ENCODE measurements around the gene CIDEB. TPM values are rescaled to one million over a fixed set of nuclear protein-coding genes. Genes with fewer than 3 reads are reported as not detected.

The CIDEB gene
- polyA plus RNA-seq, 3 donors, result 36.4 to 126 (median 63.8) TPM

DNA sequence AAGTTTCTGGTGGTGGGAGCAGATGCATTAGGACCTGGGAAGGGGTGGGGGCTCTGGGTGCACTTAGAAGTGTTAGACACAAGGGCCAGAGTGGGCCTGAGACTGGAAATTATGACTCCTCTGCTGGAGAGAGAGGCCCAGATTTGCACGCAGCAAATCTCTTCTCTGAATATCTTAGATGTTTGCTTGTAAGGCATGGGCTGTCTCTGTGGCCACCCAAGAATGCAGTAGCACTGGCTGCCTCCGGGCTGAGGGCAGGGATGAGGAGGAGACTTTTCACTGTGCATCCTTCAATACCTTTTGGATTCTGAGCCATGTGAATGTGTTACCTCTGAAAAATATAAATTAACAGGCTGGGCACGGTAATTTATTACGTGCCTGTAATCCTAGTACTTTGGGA is 22.4 kb downstream of the CIDEB start:
- intact Hi-C loops (cut with micrococcal nuclease), result no loop called here
- peaks cover 13% of the 10 kb centered on the region in 2 donors for H3K36me3 ChIP-seq (replicated peaks in 1 of 2; ENCODE audit: control insufficient read depth in 1 of 2, insufficient read depth in 2 of 2, low read length in 2 of 2)
- peaks cover 35% of the 10 kb centered on the region for H3K4me1 Mint-ChIP-seq
- H3K9ac ChIP-seq (ENCODE audit: insufficient read depth, low read length, poor library complexity, severe bottlenecking), result no peak overlapping the region
- peaks cover 20% of the 10 kb centered on the region for H3K79me2 ChIP-seq (ENCODE audit: insufficient read depth, low read length)
- H4K20me1 ChIP-seq (ENCODE audit: insufficient read depth, low read length), result no peaks in the 10 kb centered on the region
- peaks cover 21 to 24% of the 10 kb centered on the region in 2 donors for H3K36me3 Mint-ChIP-seq
- TF ChIP-seq, protein P1, sequence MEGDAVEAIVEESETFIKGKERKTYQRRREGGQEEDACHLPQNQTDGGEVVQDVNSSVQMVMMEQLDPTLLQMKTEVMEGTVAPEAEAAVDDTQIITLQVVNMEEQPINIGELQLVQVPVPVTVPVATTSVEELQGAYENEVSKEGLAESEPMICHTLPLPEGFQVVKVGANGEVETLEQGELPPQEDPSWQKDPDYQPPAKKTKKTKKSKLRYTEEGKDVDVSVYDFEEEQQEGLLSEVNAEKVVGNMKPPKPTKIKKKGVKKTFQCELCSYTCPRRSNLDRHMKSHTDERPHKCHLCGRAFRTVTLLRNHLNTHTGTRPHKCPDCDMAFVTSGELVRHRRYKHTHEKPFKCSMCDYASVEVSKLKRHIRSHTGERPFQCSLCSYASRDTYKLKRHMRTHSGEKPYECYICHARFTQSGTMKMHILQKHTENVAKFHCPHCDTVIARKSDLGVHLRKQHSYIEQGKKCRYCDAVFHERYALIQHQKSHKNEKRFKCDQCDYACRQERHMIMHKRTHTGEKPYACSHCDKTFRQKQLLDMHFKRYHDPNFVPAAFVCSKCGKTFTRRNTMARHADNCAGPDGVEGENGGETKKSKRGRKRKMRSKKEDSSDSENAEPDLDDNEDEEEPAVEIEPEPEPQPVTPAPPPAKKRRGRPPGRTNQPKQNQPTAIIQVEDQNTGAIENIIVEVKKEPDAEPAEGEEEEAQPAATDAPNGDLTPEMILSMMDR (IDR thresholded peaks at IDR 0.05), result no peak
- H3K27ac Mint-ChIP-seq, result peak overlapping the region in 1 of 7 donors; percentile 37
- H3K27ac ChIP-seq (ENCODE audit: low read depth in 1 of 2, low read length in 2 of 2), result no peak overlapping the region
- no peak overlapping the region for H3K4me2 ChIP-seq (replicated peaks; ENCODE audit: extremely low read depth, low read length, poor library complexity, severe bottlenecking)
- 100% methylated on average over 3 of the region's 4 CpGs for WGBS (ENCODE audit: insufficient coverage)
- no peaks in the 10 kb centered on the region for H3K9me3 ChIP-seq (replicated peaks in 1 of 2; ENCODE audit: control insufficient read depth in 1 of 2, insufficient read depth in 1 of 2, low read length in 2 of 2)
- peaks cover 0 to 3% (median 0%) of the 10 kb centered on the region in 7 donors for H3K9me3 Mint-ChIP-seq
- H3K27me3 ChIP-seq (ENCODE audit: control insufficient read depth in 2 of 2, insufficient read depth in 2 of 2, low read length in 2 of 2), result no peaks in the 10 kb centered on the region
- peaks cover 0 to 3% (median 1%) of the 10 kb centered on the region in 3 donors for H3K27me3 Mint-ChIP-seq (ENCODE audit: low read depth in 3 of 3)
- no peak overlapping the region for H3K4me3 Mint-ChIP-seq
- H2AFZ ChIP-seq (ENCODE audit: insufficient read depth, low read depth, low read length, poor library complexity, severe bottlenecking), result no peak overlapping the region
- DNase-seq, result no peak
- peaks cover 25 to 26% of the 10 kb centered on the region in 2 donors for H3K4me1 ChIP-seq (ENCODE audit: control insufficient read depth in 1 of 2, insufficient read depth in 2 of 2, low read length in 2 of 2)
- H3K4me3 ChIP-seq (replicated peaks in 1 of 3; ENCODE audit: low read depth in 2 of 3, low read length in 3 of 3), result no peak overlapping the region

GRCh38 chr14:24284501-24285035 is 23.2 kb downstream of the CIDEB start:
- no peak overlapping the region for H3K9ac ChIP-seq (ENCODE audit: insufficient read depth, low read length, poor library complexity, severe bottlenecking)
- H3K4me1 ChIP-seq (ENCODE audit: control insufficient read depth in 1 of 2, insufficient read depth in 2 of 2, low read length in 2 of 2), result peaks cover 33 to 34% of the 10 kb centered on the region in 2 donors
- peaks cover 5% of the 10 kb centered on the region in 2 donors for H3K36me3 ChIP-seq (replicated peaks in 1 of 2; ENCODE audit: control insufficient read depth in 1 of 2, insufficient read depth in 2 of 2, low read length in 2 of 2)
- no peak overlapping the region for H2AFZ ChIP-seq (ENCODE audit: insufficient read depth, low read depth, low read length, poor library complexity, severe bottlenecking)
- H3K27ac ChIP-seq (ENCODE audit: low read depth in 1 of 2, low read length in 2 of 2), result no peak overlapping the region
- Mint-ChIP-seq H3K36me3 (peaks cover 15 to 16% of the 10 kb centered on the region in 2 donors), H3K27ac (peak overlapping the region in 1 of 7 donors; percentile 64), H3K9me3 (peaks cover 0 to 3% (median 0%) of the 10 kb centered on the region in 7 donors), H3K27me3 (ENCODE audit: low read depth in 3 of 3) (peaks cover 0 to 3% (median 1%) of the 10 kb centered on the region in 3 donors), H3K4me3 (no peak overlapping the region), H3K4me1 (peaks cover 43% of the 10 kb centered on the region)
- H3K9me3 ChIP-seq (replicated peaks in 1 of 2; ENCODE audit: control insufficient read depth in 1 of 2, insufficient read depth in 1 of 2, low read length in 2 of 2), result no peaks in the 10 kb centered on the region
- no peaks in the 10 kb centered on the region for H4K20me1 ChIP-seq (ENCODE audit: insufficient read depth, low read length)
- H3K4me3 ChIP-seq (replicated peaks in 1 of 3; ENCODE audit: low read depth in 2 of 3, low read length in 3 of 3), result no peak overlapping the region
- TF ChIP-seq, protein P1 (IDR thresholded peaks at IDR 0.05), result no peak
- intact Hi-C loops (cut with micrococcal nuclease), result no loop called here
- no peak for DNase-seq
- WGBS (ENCODE audit: insufficient coverage), result 97% methylated on average over 8 of the region's 11 CpGs
- H3K4me2 ChIP-seq (replicated peaks; ENCODE audit: extremely low read depth, low read length, poor library complexity, severe bottlenecking), result no peak overlapping the region
- no peaks in the 10 kb centered on the region for H3K27me3 ChIP-seq (ENCODE audit: control insufficient read depth in 2 of 2, insufficient read depth in 2 of 2, low read length in 2 of 2)
- peaks cover 27% of the 10 kb centered on the region for H3K79me2 ChIP-seq (ENCODE audit: insufficient read depth, low read length)
